Mammary epithelial cell (primary cell): ENCODE data around the gene SMC3.

Experiments
- CTCF ChIP-seq, 2 donors: IDR thresholded peaks in 1 of 2; conservative IDR thresholded peaks in 1 of 2; 2 replicates each; pipeline ENCODE4 v1.5.1; 2011 to 2012; ENCODE audit warnings: inconsistent platforms in 2 of 2, low read length in 2 of 2, mild to moderate bottlenecking in 2 of 2, control low read depth in 1 of 2, low read depth in 1 of 2; ENCODE audit not compliant: insufficient read depth in 1 of 2; ENCODE audit errors: extremely low read depth in 1 of 2
- EZH2 ChIP-seq: IDR thresholded peaks from 2 replicates; pipeline ENCODE4 v1.6.1; 2012; ENCODE audit warnings: low read length, inconsistent platforms, borderline replicate concordance

- TF ChIP-seq CTCF (conservative IDR thresholded peaks at IDR 0.05 in 1 of 2, IDR thresholded peaks at IDR 0.05 in 1 of 2; ENCODE audit: extremely low read depth in 1 of 2, insufficient read depth in 1 of 2, low read depth in 1 of 2, low read length in 2 of 2) (no peak), EZH2 (no peak)
These were observed at the start of gene SMC3 for GRCh38 chr10:110567201-110568054.
